ENCODE measurements around the gene FRAS1. TPM values are rescaled to one million over a fixed set of nuclear protein-coding genes. Genes with fewer than 3 reads are reported as not detected.

FRAS1 gene
- total RNA-seq, 1 donor from 2014 or later: 18.9 TPM

GRCh38 chr4:78152795-78153194 lies 95.7 kb downstream of the FRAS1 start:
- Mint-ChIP-seq H3K27ac (ENCODE audit: unreplicated experiment) (no peak overlapping the region), H3K4me1 (ENCODE audit: low read depth) (peaks cover 14% of the 10 kb centered on the region), H3K9me3 (ENCODE audit: low read depth) (no peaks in the 10 kb centered on the region), H3K36me3 (ENCODE audit: low read depth) (no peaks in the 10 kb centered on the region), H3K4me3 (ENCODE audit: unreplicated experiment) (no peak overlapping the region), H3K27me3 (ENCODE audit: low read depth) (peaks cover 2% of the 10 kb centered on the region)
- no peak for DNase-seq (ENCODE audit: low spot score)
- no peak for TF ChIP-seq CTCF (IDR thresholded peaks at IDR 0.05)

GRCh38 chr4:78154972-78155590 lies 98.0 kb downstream of the FRAS1 start:
- H3K27ac Mint-ChIP-seq (ENCODE audit: unreplicated experiment): no peak overlapping the region
- no peak overlapping the region for H3K4me3 Mint-ChIP-seq (ENCODE audit: unreplicated experiment)
- H3K4me1 Mint-ChIP-seq (ENCODE audit: low read depth): peaks cover 14% of the 10 kb centered on the region
- no peak for TF ChIP-seq CTCF (IDR thresholded peaks at IDR 0.05)
- no peaks in the 10 kb centered on the region for H3K36me3 Mint-ChIP-seq (ENCODE audit: low read depth)
- H3K27me3 Mint-ChIP-seq (ENCODE audit: low read depth): peaks cover 5% of the 10 kb centered on the region
- DNase-seq (ENCODE audit: low spot score): no peak
- no peaks in the 10 kb centered on the region for H3K9me3 Mint-ChIP-seq (ENCODE audit: low read depth)

- Mint-ChIP-seq H3K36me3 (ENCODE audit: low read depth) (no peaks in the 10 kb centered on the region), H3K4me1 (ENCODE audit: low read depth) (peaks cover 14% of the 10 kb centered on the region), H3K27ac (ENCODE audit: unreplicated experiment) (no peak overlapping the region), H3K4me3 (ENCODE audit: unreplicated experiment) (no peak overlapping the region), H3K27me3 (ENCODE audit: low read depth) (peaks cover 5% of the 10 kb centered on the region), H3K9me3 (ENCODE audit: low read depth) (no peaks in the 10 kb centered on the region)
- no peak for DNase-seq (ENCODE audit: low spot score)
- TF ChIP-seq CTCF (IDR thresholded peaks at IDR 0.05): no peak
These were observed 98.5 kb downstream of the FRAS1 start for GRCh38 chr4:78155616-78156105.

GRCh38 chr4:78156520-78156919 lies 99.4 kb downstream of the FRAS1 start:
- Mint-ChIP-seq H3K27me3 (ENCODE audit: low read depth) (peaks cover 5% of the 10 kb centered on the region), H3K9me3 (ENCODE audit: low read depth) (no peaks in the 10 kb centered on the region), H3K27ac (ENCODE audit: unreplicated experiment) (no peak overlapping the region), H3K4me3 (ENCODE audit: unreplicated experiment) (no peak overlapping the region), H3K36me3 (ENCODE audit: low read depth) (no peaks in the 10 kb centered on the region), H3K4me1 (ENCODE audit: low read depth) (peaks cover 14% of the 10 kb centered on the region)
- no peak for TF ChIP-seq CTCF (IDR thresholded peaks at IDR 0.05)
- no peak for DNase-seq (ENCODE audit: low spot score)

- no peak overlapping the region for H3K4me3 Mint-ChIP-seq (ENCODE audit: unreplicated experiment)
- DNase-seq (ENCODE audit: low spot score): no peak
- no peaks in the 10 kb centered on the region for H3K9me3 Mint-ChIP-seq (ENCODE audit: low read depth)
- TF ChIP-seq CTCF (IDR thresholded peaks at IDR 0.05): no peak
- H3K27ac Mint-ChIP-seq (ENCODE audit: unreplicated experiment): no peak overlapping the region
- peaks cover 3% of the 10 kb centered on the region for H3K27me3 Mint-ChIP-seq (ENCODE audit: low read depth)
- peaks cover 20% of the 10 kb centered on the region for H3K4me1 Mint-ChIP-seq (ENCODE audit: low read depth)
- no peaks in the 10 kb centered on the region for H3K36me3 Mint-ChIP-seq (ENCODE audit: low read depth)
These were observed 105.2 kb downstream of the FRAS1 start for GRCh38 chr4:78162342-78162741.
